OCI-LY3 (cell line): Measurements from ENCODE around the gene LCA5L.

Experiments
- EZH2phosphoT487 ChIP-seq: fragments of 200-600 bp; shearing (Covaris generic); IDR thresholded peaks from 2 replicates; pipeline ENCODE4 v1.6.1; 2018; ENCODE audit warnings: antibody characterized with exemption, mixed run types, low read depth
- TF ChIP-seq, protein P1 (sequence below): fragments of 200-600, 300-600 bp; sonication (generic); IDR thresholded peaks from 2 replicates; pipeline ENCODE4 v1.5.1; 2014; ENCODE audit warnings: antibody characterized with exemption, low read length, low read depth

DNA sequence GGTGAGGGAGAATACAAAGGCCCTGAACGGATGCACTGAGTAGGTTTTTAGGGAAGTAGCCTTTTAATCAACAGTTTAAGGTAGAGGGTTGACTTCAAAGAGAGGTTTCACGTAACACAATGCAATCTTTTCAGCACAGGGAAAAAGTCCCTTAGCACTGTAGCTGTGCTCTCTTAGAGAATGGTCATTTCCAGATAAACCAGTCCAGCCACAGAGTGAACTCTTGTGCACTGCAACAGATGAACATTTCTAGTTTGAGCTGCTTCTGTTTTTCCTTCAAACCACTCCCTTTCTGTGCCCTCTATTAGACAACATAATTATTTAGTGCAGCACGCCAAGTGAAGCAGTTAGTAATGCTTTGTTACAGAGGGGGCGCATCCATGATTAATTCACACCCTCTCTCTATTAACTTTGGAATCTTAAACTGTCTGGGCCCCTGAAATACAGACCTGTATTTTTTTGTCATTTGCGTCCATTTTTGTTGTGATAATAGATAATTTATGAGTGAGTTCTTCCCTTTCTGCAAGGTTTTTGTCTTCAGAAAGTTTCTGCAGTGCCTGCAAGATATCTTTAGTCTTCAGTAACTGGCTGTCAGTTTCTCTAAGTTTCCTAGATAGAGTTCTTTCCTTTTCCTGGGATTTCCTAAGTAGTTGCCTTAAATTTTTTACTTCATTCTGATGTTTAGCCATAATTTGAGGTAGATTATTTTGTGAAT, 22.9 kb downstream of the LCA5L start:
- TF ChIP-seq, protein P1, sequence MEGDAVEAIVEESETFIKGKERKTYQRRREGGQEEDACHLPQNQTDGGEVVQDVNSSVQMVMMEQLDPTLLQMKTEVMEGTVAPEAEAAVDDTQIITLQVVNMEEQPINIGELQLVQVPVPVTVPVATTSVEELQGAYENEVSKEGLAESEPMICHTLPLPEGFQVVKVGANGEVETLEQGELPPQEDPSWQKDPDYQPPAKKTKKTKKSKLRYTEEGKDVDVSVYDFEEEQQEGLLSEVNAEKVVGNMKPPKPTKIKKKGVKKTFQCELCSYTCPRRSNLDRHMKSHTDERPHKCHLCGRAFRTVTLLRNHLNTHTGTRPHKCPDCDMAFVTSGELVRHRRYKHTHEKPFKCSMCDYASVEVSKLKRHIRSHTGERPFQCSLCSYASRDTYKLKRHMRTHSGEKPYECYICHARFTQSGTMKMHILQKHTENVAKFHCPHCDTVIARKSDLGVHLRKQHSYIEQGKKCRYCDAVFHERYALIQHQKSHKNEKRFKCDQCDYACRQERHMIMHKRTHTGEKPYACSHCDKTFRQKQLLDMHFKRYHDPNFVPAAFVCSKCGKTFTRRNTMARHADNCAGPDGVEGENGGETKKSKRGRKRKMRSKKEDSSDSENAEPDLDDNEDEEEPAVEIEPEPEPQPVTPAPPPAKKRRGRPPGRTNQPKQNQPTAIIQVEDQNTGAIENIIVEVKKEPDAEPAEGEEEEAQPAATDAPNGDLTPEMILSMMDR: no peak
- TF ChIP-seq EZH2phosphoT487: no peak
